Endodermal cell (in vitro differentiated cells): ENCODE data around the gene DLGAP1. TPM values are rescaled to one million over a fixed set of nuclear protein-coding genes. Genes with fewer than 3 reads are reported as not detected.

Experiments
- DNase-seq: peaks from one replicate; pipeline ENCODE4 v3.0.0-alpha.2; 2017
- H3K27ac ChIP-seq: 2 replicates; pipeline ENCODE4 v1.5.1; 2013; ENCODE audit warnings: mild to moderate bottlenecking, low read depth, low read length, moderate library complexity
- H3K27me3 ChIP-seq: 2 replicates; pipeline ENCODE4 v1.6.1; 2013; ENCODE audit warnings: mild to moderate bottlenecking, low read length, moderate library complexity; ENCODE audit not compliant: insufficient read depth, control insufficient read depth, poor library complexity, severe bottlenecking
- H3K36me3 ChIP-seq: 2 replicates; pipeline ENCODE4 v1.7.0; 2013; ENCODE audit warnings: mild to moderate bottlenecking, low read length, moderate library complexity; ENCODE audit not compliant: control insufficient read depth, insufficient read depth
- H3K4me1 ChIP-seq: one replicate; pipeline ENCODE4 v1.7.0; 2013; ENCODE audit warnings: low read length; ENCODE audit not compliant: control insufficient read depth, insufficient read depth
- H3K4me3 ChIP-seq: 2 replicates; pipeline ENCODE4 v1.5.1; 2013; ENCODE audit warnings: mild to moderate bottlenecking, low read length, moderate library complexity
- H3K9ac ChIP-seq: 2 replicates; pipeline ENCODE4 v1.6.1; 2013; ENCODE audit warnings: mild to moderate bottlenecking, low read length, moderate library complexity; ENCODE audit not compliant: poor library complexity, severe bottlenecking; ENCODE audit errors: extremely low read depth
- H3K9me3 ChIP-seq: 2 replicates; pipeline ENCODE4 v1.6.1; 2013; ENCODE audit warnings: mild to moderate bottlenecking, low read length, moderate library complexity; ENCODE audit not compliant: control insufficient read depth
- H3K27ac Mint-ChIP-seq: 2 replicates; pipeline ENCODE4 v1.8.0; 2020; ENCODE audit warnings: mixed read lengths
- H3K27me3 Mint-ChIP-seq: 2 replicates; pipeline ENCODE4 v1.8.0; 2021; ENCODE audit warnings: mild to moderate bottlenecking, mixed read lengths; ENCODE audit not compliant: insufficient read depth
- H3K36me3 Mint-ChIP-seq: 2 replicates; pipeline ENCODE4 v1.8.0; 2020; ENCODE audit warnings: low read depth, mixed read lengths
- H3K4me1 Mint-ChIP-seq: 2 replicates; pipeline ENCODE4 v1.8.0; 2020; ENCODE audit warnings: mixed read lengths
- H3K4me3 Mint-ChIP-seq: 2 replicates; pipeline ENCODE4 v1.8.0; 2020; ENCODE audit warnings: mild to moderate bottlenecking, moderate library complexity, mixed read lengths
- H3K9me3 Mint-ChIP-seq: 2 replicates; pipeline ENCODE4 v1.8.0; 2020; ENCODE audit warnings: mild to moderate bottlenecking, mixed read lengths
- CTCF ChIP-seq: fragments of 200-600 bp; sonication (generic); conservative IDR thresholded peaks from 2 replicates; pipeline ENCODE4 v1.5.0; 2021; ENCODE audit warnings: antibody characterized with exemption, mild to moderate bottlenecking
- WGBS, 2 experiments: methylation state at CpG; one replicate each; pipeline versions ENCODE4 v1.1.5 to v1.1.7; 2013; ENCODE audit warnings: missing lambda C conversion rate in 2 of 2, mixed read lengths in 1 of 2; ENCODE audit not compliant: insufficient coverage in 1 of 2, insufficient read length in 1 of 2; 5-methylcytosine and 5-hydroxymethylcytosine counted together
- total RNA-seq, 2 donors: library from RNA; stranded (reverse); fragmentation: NEBNext Ultra II Directional in 1 of 2; extraction: Animal tissue kit (Norgen Biotek cat#: 25700) in 1 of 2; gene quantifications; 2 replicates in 1 of 2; 3 replicates in 1 of 2; pipeline ENCODE4 v1.2.1, GENCODE V29; 2021

DLGAP1 gene
- total RNA-seq, 2 donors from 2014 or later, result 11.5 to 21.5 TPM

GRCh38 chr18:3892152-3892551 lies 563.0 kb downstream of the DLGAP1 start:
- Mint-ChIP-seq H3K4me1 (peaks cover 7% of the 10 kb centered on the region), H3K36me3 (no peaks in the 10 kb centered on the region), H3K4me3 (no peak overlapping the region), H3K27ac (no peak overlapping the region), H3K27me3 (no peaks in the 10 kb centered on the region), H3K9me3 (no peaks in the 10 kb centered on the region)
- no peak for TF ChIP-seq CTCF
- no peak overlapping the region for H3K9ac ChIP-seq
- no peaks in the 10 kb centered on the region for H3K27me3 ChIP-seq
- DNase-seq, result no peak
- H3K9me3 ChIP-seq, result no peaks in the 10 kb centered on the region
- 83 to 91% methylated on average over 2 of the region's 2 CpGs for WGBS, 2 experiments
- no peak overlapping the region for H3K4me3 ChIP-seq
- peaks cover 2% of the 10 kb centered on the region for H3K4me1 ChIP-seq
- no peaks in the 10 kb centered on the region for H3K36me3 ChIP-seq
- H3K27ac ChIP-seq, result no peak overlapping the region

GRCh38 chr18:3891245-3891644 lies 563.9 kb downstream of the DLGAP1 start:
- H3K4me1 Mint-ChIP-seq, result peaks cover 13% of the 10 kb centered on the region
- no peak overlapping the region for H3K27ac Mint-ChIP-seq
- no peak overlapping the region for H3K4me3 Mint-ChIP-seq
- no peak overlapping the region for H3K9ac ChIP-seq
- no peaks in the 10 kb centered on the region for H3K36me3 Mint-ChIP-seq
- no peaks in the 10 kb centered on the region for H3K36me3 ChIP-seq
- TF ChIP-seq CTCF, result no peak
- DNase-seq, result no peak
- peaks cover 2% of the 10 kb centered on the region for H3K4me1 ChIP-seq
- no peaks in the 10 kb centered on the region for H3K9me3 Mint-ChIP-seq
- no peak overlapping the region for H3K4me3 ChIP-seq
- no peaks in the 10 kb centered on the region for H3K27me3 ChIP-seq
- no peaks in the 10 kb centered on the region for H3K27me3 Mint-ChIP-seq
- no peak overlapping the region for H3K27ac ChIP-seq
- WGBS, 2 experiments, result 93 to 100% methylated on average over 1 to 3 of the region's 3 CpGs
- H3K9me3 ChIP-seq, result no peaks in the 10 kb centered on the region

GRCh38 chr18:3889803-3890202 lies 565.3 kb downstream of the DLGAP1 start:
- DNase-seq, result no peak
- Histone ChIP-seq H3K36me3 (no peaks in the 10 kb centered on the region), H3K9me3 (no peaks in the 10 kb centered on the region), H3K4me1 (peaks cover 2% of the 10 kb centered on the region), H3K4me3 (no peak overlapping the region), H3K27ac (no peak overlapping the region), H3K9ac (no peak overlapping the region), H3K27me3 (no peaks in the 10 kb centered on the region)
- Mint-ChIP-seq H3K27ac (no peak overlapping the region), H3K36me3 (no peaks in the 10 kb centered on the region), H3K27me3 (no peaks in the 10 kb centered on the region), H3K4me1 (peaks cover 13% of the 10 kb centered on the region), H3K4me3 (no peak overlapping the region), H3K9me3 (no peaks in the 10 kb centered on the region)
- WGBS, 2 experiments, result 92 to 94% methylated on average over 3 of the region's 3 CpGs
- TF ChIP-seq CTCF, result no peak
